DMS153 (cell line): ENCODE results near the gene INSC.

ENCODE experiments used
- DNase-seq: peaks from one replicate; lab custom pipeline; 2025; lab: John Stamatoyannopoulos, UW

INSC gene

GRCh38 chr11:15149050-15149449 is 34.3 kb downstream of the INSC start:
- no peak for DNase-seq

GRCh38 chr11:15150507-15150906 is 35.8 kb downstream of the INSC start:
- DNase-seq = no peak

- DNase-seq = no peak
Measured at GRCh38 chr11:15153231-15153630, 38.5 kb downstream of the INSC start.

DNA sequence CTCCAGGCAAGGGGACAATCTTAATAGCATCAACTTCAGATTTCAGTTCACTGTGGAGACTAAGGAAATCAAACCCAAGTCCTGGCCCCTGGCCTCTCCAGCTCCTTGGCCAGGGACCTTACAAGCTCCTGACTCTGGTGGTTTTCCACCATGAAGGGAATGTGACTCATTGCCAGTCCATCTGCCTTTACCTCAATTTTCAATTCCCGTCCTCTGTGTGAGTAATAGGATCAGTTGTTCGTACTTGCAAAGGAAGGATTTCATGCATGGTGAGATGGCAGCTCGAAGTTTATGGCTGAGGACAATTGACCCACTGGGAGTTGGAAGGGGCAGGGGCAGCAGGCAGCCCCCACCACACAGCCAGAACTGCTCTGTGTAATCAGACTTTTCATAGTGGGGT is 42.5 kb downstream of the INSC start:
- DNase-seq = no peak

DNA sequence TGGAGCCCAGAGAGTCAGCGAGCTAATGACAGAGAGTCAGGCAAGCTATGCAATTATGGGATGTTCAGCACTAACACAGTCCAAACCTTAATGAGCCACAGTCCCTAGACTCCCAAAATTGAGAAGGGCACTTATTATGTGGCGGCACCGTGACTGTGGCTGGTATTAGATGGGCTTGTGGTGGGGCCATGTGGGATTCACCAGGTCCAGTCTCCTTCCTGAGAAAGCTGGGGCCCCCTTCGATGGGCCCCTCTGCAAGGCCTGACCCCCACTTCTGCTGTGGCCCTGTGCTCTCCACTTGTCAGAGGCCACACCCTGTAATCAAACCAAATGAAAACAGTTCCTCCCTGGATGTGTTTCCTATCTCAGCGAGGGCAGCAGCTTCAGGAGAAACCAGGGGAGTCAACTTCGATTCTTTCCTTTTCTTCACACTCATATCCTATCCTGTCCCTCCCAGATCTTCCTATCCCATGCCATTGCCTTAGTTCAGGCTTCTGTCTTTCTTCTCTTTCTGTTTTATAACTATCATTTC is 42.9 kb downstream of the INSC start:
- DNase-seq = no peak

DNA sequence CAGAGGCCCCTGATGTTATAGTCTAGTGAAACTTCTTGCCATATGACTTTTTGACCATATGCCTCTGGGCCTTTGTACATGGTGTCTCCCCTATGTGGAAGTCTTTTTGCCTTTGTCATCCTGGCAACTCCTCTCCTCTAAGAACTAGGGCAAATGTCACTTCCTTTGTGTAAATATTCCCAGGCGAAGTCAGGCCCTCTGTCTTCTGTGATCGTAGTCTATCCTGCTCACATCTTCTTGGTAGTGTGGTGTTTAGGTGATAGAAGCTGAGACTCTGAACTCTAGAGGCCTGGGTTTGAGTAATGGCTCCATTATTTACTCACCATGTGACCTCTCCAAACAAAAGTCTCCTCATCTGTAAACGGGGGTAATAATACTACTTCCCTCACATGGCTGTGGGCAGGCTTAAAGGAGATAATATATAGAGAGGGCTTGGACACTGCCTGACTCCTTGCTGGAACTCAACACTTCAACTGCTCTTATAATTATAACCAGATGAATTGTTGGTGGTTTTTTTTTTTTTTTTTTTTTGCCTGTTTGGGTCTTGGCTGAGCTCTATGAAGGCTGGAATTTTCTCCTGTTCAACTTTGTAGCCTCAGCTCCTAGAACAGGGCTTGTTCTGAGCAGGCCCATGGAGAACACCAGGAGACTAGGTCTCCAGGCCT is 43.8 kb downstream of the INSC start:
- DNase-seq = no peak

GRCh38 chr11:15159085-15159484 is 44.4 kb downstream of the INSC start:
- DNase-seq = peak; percentile 12

DNA sequence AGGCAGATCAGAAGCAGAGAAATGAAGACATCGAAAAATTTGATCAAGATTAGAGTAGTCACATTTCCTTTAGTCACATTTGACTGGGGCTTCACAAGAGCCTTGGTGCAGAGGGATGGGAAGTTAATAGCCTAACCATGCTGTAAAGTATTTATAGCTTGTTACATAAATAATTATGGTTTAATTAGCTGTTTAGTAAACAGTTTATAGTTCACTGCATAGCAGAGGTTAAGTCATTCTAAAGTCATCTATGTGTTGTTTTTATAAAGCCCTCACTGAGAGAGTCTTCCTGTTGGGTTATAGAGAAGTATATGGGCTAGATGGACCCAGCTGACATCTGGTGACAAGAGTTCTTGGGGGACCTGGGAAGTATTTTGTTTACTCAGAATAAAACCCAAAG is 47.1 kb downstream of the INSC start:
- DNase-seq = no peak

GRCh38 chr11:15163136-15163535 is 48.4 kb downstream of the INSC start:
- DNase-seq = no peak

DNA sequence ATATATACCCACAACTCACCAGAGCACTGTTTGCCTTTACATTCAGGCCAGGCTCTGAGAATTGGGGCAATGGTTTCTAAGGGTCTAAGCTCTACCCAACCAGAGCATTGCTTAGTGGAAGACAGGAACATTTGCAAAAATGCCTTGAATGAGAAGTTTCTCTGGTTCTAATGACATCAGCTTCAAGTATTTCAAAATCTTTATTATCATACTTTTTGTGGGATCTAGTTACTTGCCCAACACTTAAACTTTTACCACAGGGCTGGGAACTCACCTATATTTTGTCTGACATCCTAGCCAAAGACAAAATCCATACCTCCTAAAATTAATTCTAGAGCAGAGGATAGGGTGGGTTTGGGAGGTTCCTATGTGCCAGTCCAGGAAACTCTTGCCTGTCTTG is 51.5 kb downstream of the INSC start:
- no peak for DNase-seq

GRCh38 chr11:15169815-15170551 is 55.3 kb downstream of the INSC start:
- no peak for DNase-seq

GRCh38 chr11:15170698-15171097 is 56.0 kb downstream of the INSC start:
- no peak for DNase-seq

- DNase-seq = no peak
Measured at GRCh38 chr11:15171956-15172355, 57.2 kb downstream of the INSC start.

DNA sequence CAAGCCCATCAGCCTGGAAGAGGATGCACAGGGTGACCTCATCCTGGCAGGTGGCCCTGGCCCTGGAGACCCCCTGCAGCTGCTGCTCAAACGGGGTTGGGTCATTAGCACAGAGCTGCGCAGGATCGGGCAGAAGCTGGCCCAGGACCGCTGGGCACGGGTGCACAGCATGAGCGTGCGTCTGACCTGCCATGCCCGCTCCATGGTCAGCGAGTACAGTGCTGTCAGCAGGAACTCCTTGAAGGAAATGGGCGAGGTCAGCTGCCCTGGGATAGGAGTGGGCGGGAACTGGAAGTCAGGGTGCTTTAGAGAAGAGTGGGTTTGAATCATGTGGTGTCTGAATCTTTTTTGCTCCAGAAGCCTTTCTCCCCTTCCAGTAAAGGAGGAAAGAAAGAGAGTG is 61.1 kb downstream of the INSC start:
- DNase-seq = no peak

DNA sequence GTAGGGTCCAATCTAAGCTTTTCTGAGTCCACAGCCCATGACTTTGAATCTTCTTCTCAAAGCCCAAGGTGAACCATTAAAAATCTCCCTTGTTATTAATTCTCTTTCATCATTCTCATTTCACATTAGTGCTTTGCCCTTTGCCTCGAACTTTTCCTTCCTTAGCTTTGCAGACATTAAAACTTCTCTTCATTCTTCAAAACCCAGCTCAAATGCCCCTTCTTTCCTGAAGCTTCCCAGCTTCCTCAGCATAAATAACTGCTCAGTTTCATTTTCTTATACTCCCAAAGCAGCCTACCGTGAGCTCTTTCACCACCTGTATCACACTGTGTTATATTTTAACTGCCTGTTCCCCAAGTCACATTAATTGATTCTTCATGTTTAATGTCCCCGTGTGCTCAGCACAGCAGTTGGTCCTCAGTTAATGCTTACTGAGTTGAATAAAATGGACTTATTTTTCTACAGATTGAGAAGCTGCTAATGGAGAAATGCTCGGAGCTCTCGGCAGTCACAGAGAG is 62.0 kb downstream of the INSC start:
- DNase-seq = no peak

GRCh38 chr11:15177491-15177890 is 62.8 kb downstream of the INSC start:
- DNase-seq = no peak

- DNase-seq = no peak
Measured at GRCh38 chr11:15178214-15178613, 63.5 kb downstream of the INSC start.

DNA sequence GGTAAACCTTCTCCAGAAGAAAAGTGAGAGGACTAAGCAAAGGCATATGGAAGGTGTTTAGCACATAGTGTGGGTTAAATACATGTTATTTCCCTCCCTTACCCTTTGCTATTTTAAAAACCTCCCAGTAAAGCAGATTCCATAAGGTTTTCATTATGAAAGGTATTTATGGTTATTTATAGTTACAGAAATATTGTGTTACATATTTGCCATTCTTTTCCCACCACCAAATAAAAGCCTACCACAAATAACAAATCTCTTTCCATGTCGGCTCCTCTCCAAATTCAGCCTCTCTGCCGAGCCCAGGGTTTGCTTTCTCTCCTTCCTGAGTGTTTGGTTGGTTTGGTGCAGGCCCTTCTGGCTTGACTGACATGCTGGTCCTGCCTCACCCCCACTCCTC is 64.4 kb downstream of the INSC start:
- no peak for DNase-seq

- DNase-seq = no peak
Measured at GRCh38 chr11:15180212-15180792, 65.6 kb downstream of the INSC start.

- no peak for DNase-seq
Measured at GRCh38 chr11:15182372-15182771, 67.6 kb downstream of the INSC start.

GRCh38 chr11:15185021-15185420 is 70.3 kb downstream of the INSC start:
- no peak for DNase-seq

DNA sequence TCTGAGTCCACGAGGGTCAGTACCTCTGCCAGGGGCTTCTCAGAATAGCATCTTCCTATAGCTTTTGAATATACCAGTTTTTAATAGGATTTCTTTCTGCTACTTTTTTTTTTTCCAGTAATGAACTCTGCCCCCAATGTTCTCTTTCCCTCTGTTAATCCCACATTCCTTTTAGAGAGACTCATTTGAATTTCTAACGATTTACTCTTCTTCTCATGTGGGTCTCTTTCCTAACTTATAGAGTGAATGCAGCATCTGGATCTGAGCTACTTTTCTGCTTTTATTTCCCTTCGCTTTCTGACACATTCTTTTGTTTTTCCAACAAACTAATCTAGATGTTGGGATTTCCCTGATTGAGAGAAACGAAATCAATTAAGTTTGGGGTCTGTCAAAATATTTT is 71.4 kb downstream of the INSC start:
- DNase-seq = no peak

DNA sequence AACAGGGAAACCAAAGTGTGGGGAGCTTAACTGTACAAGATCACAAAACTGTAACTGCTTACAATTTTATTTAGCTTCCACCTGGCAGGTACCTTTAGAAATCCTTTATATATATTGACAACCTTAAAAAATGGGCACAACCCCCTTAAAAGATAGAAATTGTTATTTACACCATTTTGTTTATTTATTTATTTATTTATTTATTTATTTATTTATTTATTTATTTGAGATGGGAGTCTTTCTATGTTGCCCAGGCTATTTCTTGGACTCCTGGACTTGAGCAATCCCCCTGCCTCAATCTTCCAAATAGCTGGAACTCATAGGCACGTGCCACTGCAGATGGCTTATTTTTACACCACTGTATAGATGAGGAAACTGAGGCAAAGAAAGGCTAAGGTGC is 74.5 kb downstream of the INSC start:
- DNase-seq = no peak
